GM18907 (cell line): ENCODE results near the gene RASGRF2.

Source experiments
- ATAC-seq: cut with Tn5 transposase; IDR thresholded peaks from one replicate; pipeline ENCODE4 v1.9.1; 2021; ENCODE audit warnings: mild to moderate bottlenecking, moderate library complexity; ENCODE audit not compliant: unreplicated experiment

The RASGRF2 gene

GRCh38 chr5:81125959-81126358, 165.8 kb downstream of the RASGRF2 start:
- no peak for ATAC-seq

- ATAC-seq, result no peak
Measured at GRCh38 chr5:81128416-81128815, 168.3 kb downstream of the RASGRF2 start.

GRCh38 chr5:81132381-81132780, 172.2 kb downstream of the RASGRF2 start:
- ATAC-seq, result no peak

GRCh38 chr5:81134066-81134465, 173.9 kb downstream of the RASGRF2 start:
- ATAC-seq, result no peak

- no peak for ATAC-seq
Measured at GRCh38 chr5:81134566-81134965, 174.4 kb downstream of the RASGRF2 start.

- no peak for ATAC-seq
Measured at GRCh38 chr5:81136557-81136956, 176.4 kb downstream of the RASGRF2 start.

GRCh38 chr5:81137833-81138232, 177.7 kb downstream of the RASGRF2 start:
- ATAC-seq, result no peak

GRCh38 chr5:81140441-81140840, 180.3 kb downstream of the RASGRF2 start:
- no peak for ATAC-seq

- ATAC-seq, result no peak
Measured at GRCh38 chr5:81140943-81141342, 180.8 kb downstream of the RASGRF2 start.

- no peak for ATAC-seq
Measured at GRCh38 chr5:81142108-81142507, 181.9 kb downstream of the RASGRF2 start.

- no peak for ATAC-seq
Measured at GRCh38 chr5:81145329-81145935, 185.3 kb downstream of the RASGRF2 start.

- ATAC-seq, result no peak
Measured at GRCh38 chr5:81146031-81146430, 185.9 kb downstream of the RASGRF2 start.

- ATAC-seq, result no peak
Measured at GRCh38 chr5:81147011-81147885, 187.1 kb downstream of the RASGRF2 start.

GRCh38 chr5:81147886-81148571, 187.9 kb downstream of the RASGRF2 start:
- no peak for ATAC-seq

- ATAC-seq, result no peak
Measured at GRCh38 chr5:81151546-81151945, 191.4 kb downstream of the RASGRF2 start.

GRCh38 chr5:81154725-81155124, 194.6 kb downstream of the RASGRF2 start:
- ATAC-seq, result peak; percentile 68

GRCh38 chr5:81156732-81157131, 196.6 kb downstream of the RASGRF2 start:
- ATAC-seq, result no peak

- ATAC-seq, result peak; percentile 73
Measured at GRCh38 chr5:81161012-81161601, 200.9 kb downstream of the RASGRF2 start.

GRCh38 chr5:81162501-81162900, 202.3 kb downstream of the RASGRF2 start:
- ATAC-seq, result no peak

- no peak for ATAC-seq
Measured at GRCh38 chr5:81163651-81164050, 203.5 kb downstream of the RASGRF2 start.

- ATAC-seq, result no peak
Measured at GRCh38 chr5:81164476-81164875, 204.3 kb downstream of the RASGRF2 start.
